Measurements from ENCODE around the gene KRT82.

GRCh38 chr12:52407918-52408317 lies 1.8 kb upstream of the KRT82 start:
- TF ChIP-seq CTCF (IDR thresholded peaks at IDR 0.05) (no peak), ZFX (IDR thresholded peaks at IDR 0.05; ENCODE audit: borderline replicate concordance) (no peak)

Data from 22Rv1 (cell line).